Glomerular visceral epithelial cell (primary cell): Measurements from ENCODE around the gene KRT16.
"Not testable (repeated sequence)": the region's sequence is repeated elsewhere in the genome, so short reads cannot be mapped to it uniquely, and the experiment has no call there.

ENCODE experiments used
- DNase-seq: peaks from one replicate; pipeline ENCODE4 v3.0.0-alpha.2; 2016; ENCODE audit errors: extremely low spot score

Gene KRT16

DNA sequence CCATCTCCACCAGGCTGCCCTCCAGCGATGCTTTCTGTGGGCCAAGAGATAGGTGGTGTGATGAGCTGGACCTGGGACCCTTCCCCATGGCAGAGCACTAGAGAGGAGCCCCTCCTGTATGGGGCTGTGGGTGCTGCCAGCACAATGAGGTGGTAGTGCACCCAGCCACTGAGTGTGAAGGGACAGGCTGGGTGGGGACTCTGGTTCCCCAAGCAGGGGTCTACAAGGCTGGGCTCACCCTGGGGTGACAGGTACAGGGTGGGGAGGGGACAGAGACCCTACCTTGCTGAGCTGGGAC lies 15.5 kb upstream of the KRT16 start:
- DNase-seq: not testable (repeated sequence)

DNA sequence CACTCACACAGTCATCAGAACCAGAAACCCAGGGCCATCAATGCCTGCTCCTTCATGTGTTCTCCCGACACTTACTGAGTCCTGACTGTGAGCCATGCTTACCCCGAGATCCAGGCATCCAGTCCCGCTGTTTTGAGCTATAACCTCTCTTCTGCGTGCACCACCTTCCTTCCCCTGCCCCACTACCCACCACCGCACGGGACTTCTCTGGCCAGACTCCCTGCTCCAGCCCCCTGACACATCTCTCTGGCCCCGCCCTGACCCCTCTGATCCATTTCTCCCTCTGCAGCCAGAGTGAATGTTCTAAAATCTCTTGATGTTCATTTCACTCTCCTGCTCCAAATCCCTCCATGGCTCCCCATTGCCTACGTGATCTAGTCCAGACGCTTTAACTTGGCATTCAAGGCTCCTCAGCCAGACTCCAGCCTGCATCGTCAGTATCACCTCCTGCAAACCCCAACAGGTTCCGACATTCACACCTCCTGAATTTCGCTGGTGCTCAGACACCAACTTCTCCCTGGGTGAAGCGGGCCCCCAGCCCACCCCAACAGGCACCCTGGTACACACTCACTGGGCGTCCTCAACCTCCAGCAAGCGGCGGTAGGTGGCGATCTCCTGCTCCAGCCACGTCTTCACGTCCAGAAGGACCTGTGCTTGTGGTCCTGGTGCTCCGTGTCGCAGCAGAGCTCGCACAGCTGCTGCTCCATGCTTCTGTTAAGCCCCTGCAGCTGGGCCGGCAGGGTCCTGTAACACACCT lies 14.9 kb upstream of the KRT16 start:
- DNase-seq: no peak

GRCh38 chr17:41626914-41627295 lies 14.3 kb upstream of the KRT16 start:
- DNase-seq: not testable (repeated sequence)

DNA sequence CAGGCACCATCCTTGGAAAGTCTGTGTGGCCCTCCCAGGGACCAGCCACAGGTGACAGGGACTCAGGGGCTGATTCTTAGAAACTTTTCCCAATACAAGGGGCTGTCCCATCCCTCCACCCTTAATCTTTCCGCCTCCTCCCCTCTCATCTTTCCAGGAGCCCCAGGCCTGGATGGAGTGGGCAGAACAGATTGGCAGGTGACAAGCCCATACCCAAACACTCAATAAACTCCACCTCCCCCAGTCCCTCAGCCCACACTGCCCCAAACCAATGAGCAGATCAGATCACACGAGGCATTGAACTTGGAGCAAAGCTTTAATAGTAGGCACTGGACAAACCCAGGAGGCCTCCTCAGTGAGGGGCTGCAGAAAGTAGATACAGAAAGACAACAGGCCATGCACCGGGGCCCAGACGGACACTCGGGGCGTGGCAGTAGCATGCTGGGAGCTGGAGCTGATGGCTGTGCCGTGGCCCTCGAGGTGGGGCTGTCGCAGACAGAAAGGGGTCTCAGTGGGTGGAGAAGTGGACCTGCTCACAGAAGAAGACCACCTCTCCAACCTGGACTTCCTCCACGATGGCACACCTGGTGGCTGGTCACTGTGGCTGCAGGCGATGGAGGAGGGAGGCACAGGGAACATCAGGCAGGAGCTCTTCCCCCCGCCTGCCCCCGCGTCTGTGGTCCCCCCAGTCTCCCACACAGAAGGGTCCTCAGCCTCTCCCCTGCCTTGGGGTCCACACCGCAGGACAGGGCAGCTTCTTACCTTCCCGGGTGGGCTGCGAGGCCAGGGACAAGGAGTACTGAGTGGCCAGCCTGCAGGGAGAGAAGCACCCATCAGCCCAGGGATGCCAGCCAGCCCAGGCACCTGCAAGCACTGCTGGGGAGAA lies 13.7 kb upstream of the KRT16 start:
- DNase-seq: not testable (repeated sequence)

DNA sequence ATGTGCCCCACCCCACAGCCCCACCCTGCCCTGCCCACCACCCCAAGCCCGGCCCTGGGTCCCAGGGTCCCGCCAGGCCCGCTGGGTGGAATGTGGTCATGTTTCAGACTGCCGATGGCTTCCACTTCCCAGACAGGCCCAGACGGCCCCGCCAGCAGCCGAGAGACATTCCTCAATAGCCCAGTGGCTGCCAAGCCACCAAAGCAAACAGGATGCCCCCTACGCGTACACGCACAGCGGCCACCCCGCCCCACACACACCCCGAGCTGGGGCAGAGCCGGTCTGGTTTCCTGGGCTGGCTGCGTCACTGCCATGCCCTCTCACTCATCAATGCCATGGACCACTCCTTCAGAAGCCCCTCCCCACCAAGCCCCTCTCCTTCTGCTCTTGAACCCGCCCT lies 13.0 kb upstream of the KRT16 start:
- DNase-seq: peak; percentile 25

GRCh38 chr17:41624208-41625101 lies 11.9 kb upstream of the KRT16 start, which contains the start of gene KRT17:
Gene KRT17, minus strand, starts transcription at chr17:41624575. Its CDS starts 66 bp downstream, at chr17:41624509.
- DNase-seq: no peak

- DNase-seq: not testable (repeated sequence)
These were observed 10.8 kb upstream of the KRT16 start for GRCh38 chr17:41623184-41623861.

- DNase-seq: not testable (repeated sequence)
These were observed 10.0 kb upstream of the KRT16 start for GRCh38 chr17:41622340-41623183.

DNA sequence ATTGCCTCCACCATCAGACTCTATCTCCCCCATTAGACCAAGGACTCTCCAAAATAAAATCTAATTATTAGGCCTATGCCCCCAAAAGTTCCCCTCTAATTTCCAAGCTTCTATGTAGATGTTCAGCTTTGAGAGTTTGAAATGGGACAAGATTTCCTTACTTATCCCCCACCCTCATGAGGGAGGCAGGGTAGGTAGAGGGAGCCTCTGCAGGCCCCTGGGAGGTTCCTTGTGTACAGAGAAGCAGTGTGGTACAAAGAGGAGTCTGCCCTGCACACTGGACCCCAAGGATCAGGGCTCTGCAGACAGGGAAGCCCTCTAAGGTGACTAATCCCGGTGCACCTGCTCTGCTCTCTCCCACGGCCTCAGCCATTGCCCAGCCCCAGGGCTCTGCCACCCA lies 9.3 kb upstream of the KRT16 start:
- DNase-seq: no peak

DNA sequence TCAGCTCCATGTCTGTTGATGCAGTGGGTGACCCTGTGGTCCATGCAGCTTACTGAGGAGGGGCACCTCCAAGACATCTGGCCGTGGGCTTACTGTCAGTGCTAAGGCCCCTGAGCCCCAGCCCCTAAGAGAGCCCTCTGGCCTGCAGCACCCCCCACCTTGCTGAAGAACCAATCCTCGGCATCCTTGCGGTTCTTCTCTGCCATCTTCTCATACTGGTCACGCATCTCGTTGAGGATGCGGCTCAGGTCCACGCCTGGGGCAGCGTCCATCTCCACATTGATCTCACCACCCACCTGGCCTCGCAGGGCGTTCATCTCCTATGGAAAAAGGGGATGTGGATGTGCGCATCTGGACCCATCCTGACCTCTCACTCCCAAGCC lies 8.9 kb upstream of the KRT16 start:
- DNase-seq: not testable (repeated sequence)

DNA sequence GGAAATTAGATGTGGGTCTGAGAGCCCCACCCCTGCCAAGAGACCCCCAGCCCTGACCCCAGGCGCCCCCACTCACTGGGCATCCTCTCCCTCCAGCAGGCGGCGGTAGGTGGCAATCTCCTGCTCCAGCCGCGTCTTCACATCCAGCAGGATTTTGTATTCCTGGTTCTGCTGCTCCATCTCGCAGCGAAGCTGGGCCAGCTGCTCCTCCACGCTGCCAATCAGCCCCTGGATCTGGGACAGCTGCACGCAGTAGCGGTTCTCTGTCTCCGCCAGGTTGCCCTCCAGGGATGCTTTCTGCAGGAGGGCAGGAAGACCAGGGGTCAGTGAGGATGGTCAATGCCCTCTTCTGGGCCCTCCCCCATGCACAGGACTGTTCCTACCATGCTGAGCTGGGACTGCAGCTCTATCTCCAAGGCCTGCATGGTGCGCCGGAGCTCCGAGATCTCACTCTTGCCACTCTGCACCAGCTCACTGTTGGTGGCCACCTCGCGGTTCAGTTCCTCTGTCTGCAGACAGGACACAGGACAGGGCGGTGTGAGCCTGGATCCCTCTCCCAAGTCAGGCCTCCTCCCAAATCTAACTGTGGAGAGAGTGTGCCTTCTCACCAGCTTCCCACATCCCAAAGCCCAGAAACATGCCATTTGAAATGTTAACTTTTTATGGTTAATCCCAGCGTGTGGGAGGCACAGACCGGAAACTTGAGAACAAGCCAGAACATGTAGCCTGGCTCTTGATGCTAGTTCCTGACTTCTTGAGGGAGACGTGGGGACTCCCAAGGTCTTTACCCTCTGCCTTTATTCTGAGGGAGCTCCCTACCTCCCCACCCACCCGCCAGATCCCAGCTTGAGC lies 8.2 kb upstream of the KRT16 start:
- DNase-seq: no peak

GRCh38 chr17:41619927-41620582 lies 7.5 kb upstream of the KRT16 start:
- DNase-seq: not testable (repeated sequence)

DNA sequence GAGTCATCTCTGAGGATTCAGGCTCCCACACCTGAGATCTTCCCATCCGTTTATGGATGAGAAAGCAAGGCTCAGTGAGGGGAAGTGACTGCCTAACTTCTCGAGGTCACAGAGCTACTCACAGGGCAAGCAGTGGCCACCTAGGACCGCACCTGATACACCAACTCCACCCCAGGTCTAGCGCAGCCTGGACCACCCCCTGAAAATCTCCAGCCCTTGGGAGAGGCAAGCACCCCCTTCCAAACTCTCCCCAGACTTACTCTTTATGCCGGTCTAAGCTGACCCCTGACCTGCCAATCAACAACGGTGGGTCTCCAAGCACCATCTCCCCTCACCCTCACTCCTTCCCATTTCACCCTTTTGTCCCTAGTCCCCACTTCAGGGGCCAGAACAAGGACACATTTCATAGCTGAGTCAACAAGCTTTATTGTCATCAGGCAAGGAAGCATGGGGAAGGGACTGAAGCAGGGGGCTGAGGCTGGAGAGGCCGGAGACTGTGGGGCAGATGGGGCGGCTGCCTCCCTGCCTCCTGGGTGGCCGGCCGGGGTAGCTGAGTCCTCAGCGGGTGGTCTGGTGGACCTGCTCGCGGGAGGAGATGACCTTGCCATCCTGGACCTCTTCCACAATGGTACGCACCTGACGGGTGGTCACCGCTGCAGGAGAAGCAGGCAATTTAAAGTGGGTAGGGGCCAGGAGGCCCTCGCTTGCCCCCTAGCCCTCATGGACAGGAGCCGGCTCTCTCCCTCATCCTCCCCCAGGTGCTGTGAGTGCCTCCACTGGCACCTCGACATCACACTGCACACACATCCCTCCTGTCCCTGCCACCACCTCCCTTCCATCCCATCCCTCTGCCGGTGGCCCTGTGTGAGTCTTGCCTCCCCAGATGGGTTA lies 6.7 kb upstream of the KRT16 start:
- no peak for DNase-seq

DNA sequence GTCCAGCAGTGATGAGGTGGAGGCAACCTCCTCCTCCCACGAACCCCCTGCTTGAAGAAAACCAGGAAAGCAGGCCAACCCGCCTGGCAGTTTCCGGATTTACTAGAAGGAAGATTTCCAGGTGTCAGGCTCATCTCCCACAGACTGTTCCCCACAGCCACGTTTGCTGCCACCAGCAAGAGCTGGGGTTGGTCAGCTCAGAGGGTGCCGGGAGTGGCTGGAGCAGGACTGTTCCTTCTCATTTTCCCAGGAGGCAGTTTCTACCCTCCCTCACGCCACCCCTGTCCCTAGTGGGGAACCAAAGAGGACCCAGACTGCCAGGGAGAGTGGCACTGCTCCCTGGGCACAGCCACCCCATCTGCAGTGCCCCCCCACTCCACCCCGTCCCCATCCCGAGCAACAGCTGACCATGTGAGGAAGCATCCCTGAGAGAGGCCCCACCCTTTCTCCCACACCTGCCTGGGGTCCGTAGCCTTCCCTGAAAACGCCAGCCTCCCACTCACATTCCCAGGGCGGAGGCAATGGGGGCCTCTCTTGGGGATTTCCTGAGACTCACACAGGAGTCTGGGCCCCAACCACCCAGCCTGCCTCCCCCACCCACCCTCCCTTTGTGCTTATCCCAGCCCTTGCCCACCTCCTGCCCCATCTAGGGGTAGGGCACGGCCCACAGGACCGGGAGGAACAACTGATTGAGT lies 5.9 kb upstream of the KRT16 start:
- no peak for DNase-seq

DNA sequence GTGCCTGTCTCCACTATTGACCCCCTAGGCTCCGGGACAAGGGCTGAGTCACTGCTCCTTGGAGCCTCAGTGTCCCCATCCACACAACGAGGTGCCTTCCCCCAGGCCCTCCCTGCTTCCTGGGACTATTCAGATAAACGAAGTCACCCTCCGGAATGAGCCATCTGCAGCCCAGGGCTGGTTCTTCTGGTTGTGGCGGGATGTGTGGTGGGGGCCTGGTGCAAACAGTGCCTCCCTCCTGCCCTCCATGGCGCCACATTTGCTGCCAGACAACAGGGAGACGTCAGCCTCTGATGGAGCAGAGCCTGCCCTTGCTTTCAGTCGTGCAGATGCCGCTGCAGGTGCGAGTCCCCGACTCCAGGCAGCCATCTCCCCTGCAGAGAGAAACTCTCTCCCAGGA lies 5.1 kb upstream of the KRT16 start:
- DNase-seq: no peak

GRCh38 chr17:41617136-41617535 lies 4.6 kb upstream of the KRT16 start:
- no peak for DNase-seq

GRCh38 chr17:41616486-41616885 lies 3.9 kb upstream of the KRT16 start:
- not testable (repeated sequence) for DNase-seq
